H1 (cell line): ENCODE measurements around the gene KCNN4. TPM values are rescaled to one million over a fixed set of nuclear protein-coding genes. Genes with fewer than 3 reads are reported as not detected.

ENCODE experiments used
- CTCF ChIA-PET: fragments of 300-600 bp; sonication (Branson Sonifier 250); formaldehyde crosslinking; loops from one replicate; lab custom pipeline; 2021; ENCODE audit not compliant: partially characterized antibody; lab: Charles Lee
- POLR2A ChIA-PET: fragments of 300-600 bp; sonication (Branson Sonifier 250); formaldehyde crosslinking; loops from one replicate; lab custom pipeline; 2021; ENCODE audit warnings: inconsistent platforms; ENCODE audit not compliant: partially characterized antibody; lab: Charles Lee
- DNase-seq, 2 experiments: peaks; one replicate each; pipeline versions ENCODE4 v3.0.0 to v3.0.0-alpha.2; 2010 to 2022; ENCODE audit warnings: low spot score in 2 of 2, low read depth in 1 of 2, mixed read lengths in 1 of 2
- FAIRE-seq: peaks from 2 replicates; lab custom pipeline; 2011; peaks lifted over from hg19 to GRCh38; lab: Jason Lieb, UNC
- H2AFZ ChIP-seq: 2 replicates; pipeline ENCODE4 v1.8.1; 2012; ENCODE audit warnings: low read length, inconsistent platforms
- H2AK5ac ChIP-seq: 2 replicates; pipeline ENCODE4 v1.6.1; 2013; ENCODE audit warnings: low read depth, low read length
- H2BK120ac ChIP-seq: replicated peaks from 2 replicates; pipeline ENCODE3; 2013; ENCODE audit warnings: low read depth, low read length, inconsistent platforms
- H2BK12ac ChIP-seq: 2 replicates; pipeline ENCODE4 v1.6.1; 2013; ENCODE audit warnings: low read depth, low read length
- H2BK15ac ChIP-seq: 2 replicates; pipeline ENCODE4 v1.6.1; 2013; ENCODE audit warnings: low read length
- H2BK20ac ChIP-seq: 2 replicates; pipeline ENCODE4 v1.6.1; 2013; ENCODE audit warnings: low read length
- H2BK5ac ChIP-seq: 2 replicates; pipeline ENCODE4 v1.6.1; 2013; ENCODE audit warnings: low read depth, low read length
- H3K14ac ChIP-seq: 2 replicates; pipeline ENCODE4 v1.6.1; 2013; ENCODE audit warnings: inconsistent platforms; ENCODE audit not compliant: insufficient read length
- H3K18ac ChIP-seq: 2 replicates; pipeline ENCODE4 v1.6.1; 2013; ENCODE audit warnings: low read length; ENCODE audit errors: extremely low read depth
- H3K23ac ChIP-seq: 2 replicates; pipeline ENCODE4 v1.6.1; 2013; ENCODE audit warnings: inconsistent platforms; ENCODE audit not compliant: insufficient read length
- H3K23me2 ChIP-seq: 2 replicates; pipeline ENCODE4 v1.6.1; 2013; ENCODE audit warnings: low read depth, low read length
- H3K27ac ChIP-seq: 2 replicates; pipeline ENCODE4 v1.6.1; 2011; ENCODE audit warnings: low read depth, low read length, inconsistent platforms
- H3K27me3 ChIP-seq, 4 experiments: replicated peaks in 1 of 4; 1 replicate in 1 of 4; 2 replicates in 3 of 4; pipeline versions ENCODE4 v1.6.1 to v1.8.1; 2011 to 2013; ENCODE audit warnings: low read length in 3 of 4, mild to moderate bottlenecking in 3 of 4, inconsistent platforms in 2 of 4, mixed read lengths in 2 of 4, moderate library complexity in 1 of 4; ENCODE audit not compliant: control insufficient read depth in 3 of 4, insufficient read depth in 3 of 4; ENCODE audit errors: extremely low read depth in 1 of 4
- H3K36me3 ChIP-seq, 4 experiments: 2 replicates each; pipeline versions ENCODE4 v1.6.1 to v1.8.1; 2011 to 2013; ENCODE audit warnings: mild to moderate bottlenecking in 4 of 4, low read length in 3 of 4, moderate library complexity in 2 of 4, control low read depth in 1 of 4, inconsistent platforms in 1 of 4; ENCODE audit not compliant: insufficient read depth in 4 of 4, control insufficient read depth in 2 of 4
- H3K4ac ChIP-seq: replicated peaks from 2 replicates; pipeline ENCODE3; 2013; ENCODE audit warnings: low read length, low read depth, mixed read lengths, inconsistent platforms; ENCODE audit not compliant: insufficient read length
- H3K4me1 ChIP-seq, 4 experiments: replicated peaks in 1 of 4; 1 replicate in 1 of 4; 2 replicates in 3 of 4; pipeline versions ENCODE4 v1.6.1 to v1.8.1; 2011 to 2013; ENCODE audit warnings: low read length in 3 of 4, inconsistent platforms in 2 of 4, mixed read lengths in 1 of 4; ENCODE audit not compliant: insufficient read depth in 4 of 4, control insufficient read depth in 3 of 4
- H3K4me2 ChIP-seq, 2 experiments: 2 replicates each; pipeline versions ENCODE4 v1.6.1 to v1.8.1; 2011 to 2013; ENCODE audit warnings: low read depth in 2 of 2, low read length in 2 of 2, control low read depth in 1 of 2, inconsistent platforms in 1 of 2, mild to moderate bottlenecking in 1 of 2; ENCODE audit not compliant: insufficient read depth in 1 of 2
- H3K4me3 ChIP-seq, 4 experiments: fragments of 200-600, 300-600 bp in 1 of 4; sonication (generic), shearing (Covaris generic), sonication (Bioruptor Twin) in 1 of 4; 2 replicates each; pipeline versions ENCODE4 v1.5.1 to v1.8.1; 2011 to 2016; ENCODE audit warnings: low read length in 4 of 4, low read depth in 3 of 4, control low read depth in 2 of 4, inconsistent platforms in 2 of 4, mild to moderate bottlenecking in 2 of 4, mixed read lengths in 1 of 4, moderate library complexity in 1 of 4; ENCODE audit not compliant: insufficient read depth in 2 of 4; ENCODE audit errors: extremely low read depth in 1 of 4
- H3K56ac ChIP-seq: replicated peaks from 2 replicates; pipeline ENCODE3; 2013; ENCODE audit warnings: low read depth, mild to moderate bottlenecking, mixed read lengths, low read length, inconsistent platforms; ENCODE audit not compliant: insufficient read length
- H3K79me1 ChIP-seq: 2 replicates; pipeline ENCODE4 v1.6.1; 2013; ENCODE audit warnings: low read depth, low read length, control low read depth
- H3K79me2 ChIP-seq, 2 experiments: 2 replicates each; pipeline versions ENCODE4 v1.6.1 to v1.8.1; 2012 to 2013; ENCODE audit warnings: low read length in 2 of 2, mild to moderate bottlenecking in 2 of 2, inconsistent platforms in 1 of 2; ENCODE audit not compliant: insufficient read depth in 2 of 2, control insufficient read depth in 1 of 2
- H3K9ac ChIP-seq, 4 experiments: replicated peaks in 1 of 4; 1 replicate in 1 of 4; 2 replicates in 3 of 4; pipeline versions ENCODE4 v1.6.1 to v1.8.1; 2011 to 2013; ENCODE audit warnings: low read depth in 3 of 4, low read length in 3 of 4, control low read depth in 2 of 4, mild to moderate bottlenecking in 2 of 4, moderate library complexity in 2 of 4, inconsistent platforms in 1 of 4; ENCODE audit errors: extremely low read depth in 1 of 4
- H3K9me3 ChIP-seq, 2 experiments: 2 replicates each; pipeline versions ENCODE4 v1.6.1 to v1.8.1; 2012 to 2013; ENCODE audit warnings: mild to moderate bottlenecking in 2 of 2, moderate library complexity in 2 of 2, control low read depth in 1 of 2, inconsistent platforms in 1 of 2, low read depth in 1 of 2, low read length in 1 of 2, mixed read lengths in 1 of 2; ENCODE audit not compliant: insufficient read depth in 2 of 2
- H4K20me1 ChIP-seq, 2 experiments: replicated peaks in 1 of 2; 2 replicates each; pipeline versions ENCODE3 to v1.8.1; 2011 to 2013; ENCODE audit warnings: inconsistent platforms in 2 of 2, low read length in 2 of 2, mild to moderate bottlenecking in 1 of 2; ENCODE audit not compliant: insufficient read depth in 2 of 2, control insufficient read depth in 1 of 2
- H4K5ac ChIP-seq: 2 replicates; pipeline ENCODE4 v1.6.1; 2013; ENCODE audit warnings: low read length, low read depth, mixed read lengths, inconsistent platforms; ENCODE audit not compliant: insufficient read length
- H4K8ac ChIP-seq: 2 replicates; pipeline ENCODE4 v1.8.0; 2013; ENCODE audit warnings: mild to moderate bottlenecking, moderate library complexity, low read length, inconsistent platforms; ENCODE audit not compliant: insufficient read depth; ENCODE audit errors: extremely low read depth
- H4K91ac ChIP-seq: replicated peaks from 2 replicates; pipeline ENCODE3; 2013; ENCODE audit warnings: low read length, mixed read lengths, inconsistent platforms; ENCODE audit not compliant: insufficient read length
- BACH1 ChIP-seq: IDR thresholded peaks from 2 replicates; pipeline ENCODE4 v1.6.1; 2012; ENCODE audit warnings: low read length, improper control_type of control experiment
- CHD2 ChIP-seq: IDR thresholded peaks from 2 replicates; pipeline ENCODE4 v1.6.1; 2012; ENCODE audit warnings: low read length, improper control_type of control experiment
- EZH2 ChIP-seq: fragments of 200-600 bp; sonication (generic); IDR thresholded peaks from 2 replicates; pipeline ENCODE4 v1.7.1; 2012; ENCODE audit warnings: low read depth, mild to moderate bottlenecking, moderate library complexity, low read length, inconsistent platforms; ENCODE audit not compliant: severe bottlenecking
- KDM4A ChIP-seq: IDR thresholded peaks from one replicate; pipeline ENCODE4 v1.7.1; 2012; ENCODE audit warnings: low read depth, mild to moderate bottlenecking, moderate library complexity, low read length, inconsistent platforms; ENCODE audit not compliant: severe bottlenecking
- NANOG ChIP-seq: IDR thresholded peaks from 2 replicates; pipeline ENCODE4 v1.6.1; 2011; ENCODE audit warnings: low read length, low read depth, mild to moderate bottlenecking, inconsistent platforms; ENCODE audit not compliant: insufficient read depth, poor library complexity, severe bottlenecking
- NRF1 ChIP-seq: IDR thresholded peaks from 2 replicates; pipeline ENCODE4 v1.6.1; 2011; ENCODE audit warnings: mild to moderate bottlenecking, low read depth, low read length, improper control_type of control experiment
- POLR2A ChIP-seq, 2 experiments: IDR thresholded peaks; 1 replicate in 1 of 2; 2 replicates in 1 of 2; pipeline ENCODE4 v1.6.1; 2011; ENCODE audit warnings: low read depth in 2 of 2, low read length in 2 of 2, mild to moderate bottlenecking in 2 of 2; ENCODE audit errors: control extremely low read depth in 1 of 2
- POLR2AphosphoS5 ChIP-seq: IDR thresholded peaks from 2 replicates; pipeline ENCODE4 v1.6.1; 2011; ENCODE audit warnings: low read depth, low read length
- RBBP5 ChIP-seq: IDR thresholded peaks from 2 replicates; pipeline ENCODE4 v1.7.1; 2012; ENCODE audit warnings: low read depth, mild to moderate bottlenecking, inconsistent platforms, low read length, moderate library complexity, borderline replicate concordance
- RFX5 ChIP-seq: IDR thresholded peaks from 2 replicates; pipeline ENCODE4 v1.6.1; 2011; ENCODE audit warnings: low read depth, low read length, improper control_type of control experiment, borderline replicate concordance
- SIRT6 ChIP-seq: IDR thresholded peaks from one replicate; pipeline ENCODE4 v1.7.1; 2012; ENCODE audit warnings: low read length, inconsistent platforms
- SP1 ChIP-seq: IDR thresholded peaks from 2 replicates; pipeline ENCODE4 v1.6.1; 2011; ENCODE audit warnings: low read depth, low read length
- SUZ12 ChIP-seq: fragments of 200-600 bp; sonication (generic); IDR thresholded peaks from 2 replicates; pipeline ENCODE4 v1.6.1; 2012; ENCODE audit warnings: mild to moderate bottlenecking, inconsistent platforms, low read length, moderate library complexity, mixed read lengths
- USF2 ChIP-seq: IDR thresholded peaks from 2 replicates; pipeline ENCODE4 v1.6.1; 2011; ENCODE audit warnings: low read length, improper control_type of control experiment
- WGBS, 2 experiments: shearing (Covaris generic) in 1 of 2; methylation state at CpG; one replicate each; pipeline versions ENCODE4 v1.1.6 to v1.1.7; 2013 to 2015; ENCODE audit warnings: low lambda C conversion rate in 2 of 2, mixed read lengths in 2 of 2, inconsistent platforms in 1 of 2, low coverage in 1 of 2, missing lambda C conversion rate in 1 of 2; ENCODE audit not compliant: insufficient replicate concordance in 2 of 2, insufficient coverage in 1 of 2, insufficient read length in 1 of 2; ENCODE audit errors: extremely low coverage in 1 of 2, missing lambda C conversion rate in 1 of 2; 5-methylcytosine and 5-hydroxymethylcytosine counted together
- polyA plus RNA-seq, 7 experiments: library from polyadenylated mRNA; depleted of rRNA in 3 of 7; stranded (reverse) in 5 of 7; unstranded in 2 of 7; fragments of >200 nt in 5 of 7; fragments of 200-250 nt in 2 of 7; gene quantifications; 1 replicate in 5 of 7; 2 replicates in 1 of 7; 4 replicates in 1 of 7; pipeline versions ENCODE4 v1.2.1 to v1.2.3, GENCODE V29; 2011 to 2013; ENCODE audit warnings: missing spikeins in 2 of 7, mixed read lengths in 2 of 7
- total RNA-seq: library from RNA; stranded (reverse); fragmentation: NEBNext Ultra II Directional; extraction: Animal tissue kit (Norgen Biotek cat#: 25700); gene quantifications from 2 replicates; pipeline ENCODE4 v1.2.1, GENCODE V29; 2021

The KCNN4 gene
- total and polyA plus RNA-seq, 2 of the 8 experiments (the other 6 are each of a cell fraction or from before 2014, with no cell fraction given) = 0.78 to 1.5 TPM

GRCh38 chr19:43721469-43722048 is 59.2 kb downstream of the KCNN4 start:
- H2BK12ac ChIP-seq = no peak overlapping the region
- no peak overlapping the region for H2AK5ac ChIP-seq
- no peak overlapping the region for H4K91ac ChIP-seq
- no peak overlapping the region for H3K14ac ChIP-seq
- H2BK5ac ChIP-seq = no peak overlapping the region
- no peaks in the 10 kb centered on the region for H3K9me3 ChIP-seq
- no peak overlapping the region for H2BK15ac ChIP-seq
- H4K8ac ChIP-seq = no peak overlapping the region
- no peaks in the 10 kb centered on the region for H3K4me1 ChIP-seq
- H3K23me2 ChIP-seq = no peaks in the 10 kb centered on the region
- WGBS, 2 experiments = 84% methylated on average over 5 of the region's 5 CpGs; no CpG with 5 or more reads in 1 of the 2 experiments
- no peak overlapping the region for H2AFZ ChIP-seq
- H3K9ac ChIP-seq = no peak overlapping the region
- no peak overlapping the region for H2BK120ac ChIP-seq
- no peak overlapping the region for H3K4me3 ChIP-seq
- H3K4me2 ChIP-seq = no peak overlapping the region
- no peak for DNase-seq
- no peak for FAIRE-seq
- no peaks in the 10 kb centered on the region for H3K79me1 ChIP-seq
- H3K4ac ChIP-seq = no peak overlapping the region
- no peak overlapping the region for H3K27ac ChIP-seq
- no peaks in the 10 kb centered on the region for H4K20me1 ChIP-seq
- ChIA-PET CTCF (interaction anchor here (0.6 to 1.6 kb wide), 14 partner anchors 9 to 328 kb away, joined by 3 to 6 read pairs (median 3); partner anchors contain the start of gene PLAUR), POLR2A (interaction anchor here (0.9 to 1.0 kb wide), 2 partner anchors 15 to 53 kb away, joined by 3 read pairs; no protein-coding TSS in a partner anchor)
- no peak overlapping the region for H3K23ac ChIP-seq
- no peaks in the 10 kb centered on the region for H3K27me3 ChIP-seq
- no peak overlapping the region for H2BK20ac ChIP-seq
- no peak overlapping the region for H4K5ac ChIP-seq
- no peaks in the 10 kb centered on the region for H3K36me3 ChIP-seq
- no peak overlapping the region for H3K56ac ChIP-seq
- H3K18ac ChIP-seq = no peak overlapping the region
- no peaks in the 10 kb centered on the region for H3K79me2 ChIP-seq
- TF ChIP-seq SIRT6 (no peak), KDM4A (no peak), BACH1 (no peak), RFX5 (no peak), SP1 (no peak), POLR2A (IDR thresholded peaks at IDR 0.05; ENCODE audit: control extremely low read depth in 1 of 2, low read depth in 2 of 2, low read length in 2 of 2) (no peak), RBBP5 (no peak), USF2 (no peak), EZH2 (no peak), CHD2 (no peak), NANOG (no peak), NRF1 (no peak), SUZ12 (no peak), POLR2AphosphoS5 (no peak)
